ENCODE measurements around the gene RAD23B.

- TF ChIP-seq POLR2AphosphoS5 (IDR thresholded peaks at IDR 0.05) = no peak
- TF ChIP-seq CTCF (IDR thresholded peaks at IDR 0.05) = no peak
These were observed 2.5 kb upstream of the RAD23B start for GRCh38 chr9:107280543-107280942.

Data from stomach (tissue), 4 donors.